Measurements from ENCODE around the gene KCNQ1. TPM values are rescaled to one million over a fixed set of nuclear protein-coding genes. Genes with fewer than 3 reads are reported as not detected.

KCNQ1 gene
- total RNA-seq, 2 donors from 2014 or later, result 51.4 to 55.8 TPM

DNA sequence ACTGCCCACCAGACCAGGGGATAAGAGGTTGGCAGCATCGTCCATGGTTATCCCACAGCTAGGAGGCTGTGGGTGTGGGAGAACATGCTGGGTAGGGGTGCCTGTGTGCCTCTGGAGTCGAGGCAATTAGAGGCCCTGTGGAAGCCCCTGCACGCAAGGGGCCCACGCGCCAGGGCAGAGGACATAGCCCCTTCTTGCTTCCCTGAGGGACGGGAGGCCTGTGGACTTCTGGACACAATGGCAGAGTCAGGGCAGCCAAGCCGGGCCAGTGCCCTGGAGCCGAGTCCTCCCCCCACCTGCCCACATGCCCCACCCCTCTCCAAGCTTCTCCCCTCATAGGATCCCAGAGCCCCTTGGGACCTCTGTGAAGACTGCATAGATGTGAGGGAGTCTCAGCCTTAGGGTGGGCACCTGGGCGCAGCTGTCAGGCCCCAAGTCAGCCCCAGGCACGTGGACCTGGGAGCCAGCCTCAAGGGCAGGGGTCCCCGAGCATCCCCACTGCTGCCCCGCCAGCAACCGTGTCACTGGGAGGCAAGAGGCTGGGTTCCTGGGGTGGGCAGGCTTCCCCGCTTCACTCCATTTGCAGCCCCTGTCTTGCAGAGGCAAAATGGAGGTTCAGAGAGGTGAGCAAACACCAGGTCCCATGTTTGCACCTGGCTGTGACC, 388.4 kb downstream of the KCNQ1 start:
- H3K9me3 ChIP-seq, result no peaks in the 10 kb centered on the region
- no peaks in the 10 kb centered on the region for H3K36me3 ChIP-seq
- no peaks in the 10 kb centered on the region for H3K27me3 ChIP-seq
- TF ChIP-seq, protein P1, sequence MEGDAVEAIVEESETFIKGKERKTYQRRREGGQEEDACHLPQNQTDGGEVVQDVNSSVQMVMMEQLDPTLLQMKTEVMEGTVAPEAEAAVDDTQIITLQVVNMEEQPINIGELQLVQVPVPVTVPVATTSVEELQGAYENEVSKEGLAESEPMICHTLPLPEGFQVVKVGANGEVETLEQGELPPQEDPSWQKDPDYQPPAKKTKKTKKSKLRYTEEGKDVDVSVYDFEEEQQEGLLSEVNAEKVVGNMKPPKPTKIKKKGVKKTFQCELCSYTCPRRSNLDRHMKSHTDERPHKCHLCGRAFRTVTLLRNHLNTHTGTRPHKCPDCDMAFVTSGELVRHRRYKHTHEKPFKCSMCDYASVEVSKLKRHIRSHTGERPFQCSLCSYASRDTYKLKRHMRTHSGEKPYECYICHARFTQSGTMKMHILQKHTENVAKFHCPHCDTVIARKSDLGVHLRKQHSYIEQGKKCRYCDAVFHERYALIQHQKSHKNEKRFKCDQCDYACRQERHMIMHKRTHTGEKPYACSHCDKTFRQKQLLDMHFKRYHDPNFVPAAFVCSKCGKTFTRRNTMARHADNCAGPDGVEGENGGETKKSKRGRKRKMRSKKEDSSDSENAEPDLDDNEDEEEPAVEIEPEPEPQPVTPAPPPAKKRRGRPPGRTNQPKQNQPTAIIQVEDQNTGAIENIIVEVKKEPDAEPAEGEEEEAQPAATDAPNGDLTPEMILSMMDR (IDR thresholded peaks at IDR 0.05), result no peak
- no peak overlapping the region for H3K4me3 ChIP-seq
- no peak overlapping the region for H3K9ac ChIP-seq (ENCODE audit: low read depth in 2 of 2, low read length in 2 of 2)
- H3K27ac ChIP-seq, result no peak overlapping the region
- no peak for DNase-seq
- intact Hi-C loops (cut with DNase I), result no loop called here
- H3K4me1 ChIP-seq, result no peaks in the 10 kb centered on the region

DNA sequence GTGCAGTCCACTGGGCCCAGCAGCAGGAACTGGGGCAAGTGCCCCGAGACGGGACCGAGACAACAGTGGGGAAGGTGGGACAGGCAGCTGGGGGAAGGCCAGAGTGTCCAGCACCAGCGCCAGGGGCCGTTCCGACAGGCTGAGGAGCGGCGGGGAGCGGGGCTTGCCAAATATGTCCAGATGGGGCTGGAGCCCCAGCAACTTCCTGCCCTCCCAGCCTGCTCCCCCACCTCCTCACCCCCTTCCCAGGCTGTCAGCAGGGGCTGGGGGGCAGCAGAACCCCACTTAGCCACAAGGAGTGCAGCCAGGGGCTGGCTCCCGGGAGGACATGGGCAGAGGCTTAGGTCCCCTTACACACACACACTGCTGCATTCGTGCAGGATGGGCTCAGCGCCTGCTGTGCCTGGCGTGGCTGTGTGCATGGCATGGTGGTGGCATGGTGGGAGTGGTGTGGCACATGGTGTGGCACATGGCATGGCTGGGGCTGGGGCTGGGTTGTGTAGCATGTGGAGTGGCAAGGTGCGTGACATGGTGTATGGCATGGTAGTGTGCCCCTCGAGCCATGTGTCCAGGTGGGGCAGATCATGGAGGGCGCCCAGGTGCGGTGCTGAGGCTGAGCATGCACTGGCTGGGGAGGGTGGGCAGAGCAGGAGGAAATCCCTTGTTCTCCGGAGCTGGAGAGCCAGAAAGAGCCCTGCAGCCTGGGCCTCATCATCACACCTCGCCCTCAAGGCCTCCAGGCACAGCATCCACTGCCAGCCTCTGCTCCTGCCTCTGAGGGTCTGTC, 389.1 kb downstream of the KCNQ1 start:
- intact Hi-C loops (cut with DNase I), result no loop called here
- H3K4me1 ChIP-seq, result no peaks in the 10 kb centered on the region
- no peak for DNase-seq
- H3K4me3 ChIP-seq, result no peak overlapping the region
- no peaks in the 10 kb centered on the region for H3K27me3 ChIP-seq
- H3K36me3 ChIP-seq, result no peaks in the 10 kb centered on the region
- TF ChIP-seq, protein P1 (IDR thresholded peaks at IDR 0.05), result no peak
- no peaks in the 10 kb centered on the region for H3K9me3 ChIP-seq
- H3K27ac ChIP-seq, result no peak overlapping the region
- H3K9ac ChIP-seq (ENCODE audit: low read depth in 2 of 2, low read length in 2 of 2), result no peak overlapping the region

DNA sequence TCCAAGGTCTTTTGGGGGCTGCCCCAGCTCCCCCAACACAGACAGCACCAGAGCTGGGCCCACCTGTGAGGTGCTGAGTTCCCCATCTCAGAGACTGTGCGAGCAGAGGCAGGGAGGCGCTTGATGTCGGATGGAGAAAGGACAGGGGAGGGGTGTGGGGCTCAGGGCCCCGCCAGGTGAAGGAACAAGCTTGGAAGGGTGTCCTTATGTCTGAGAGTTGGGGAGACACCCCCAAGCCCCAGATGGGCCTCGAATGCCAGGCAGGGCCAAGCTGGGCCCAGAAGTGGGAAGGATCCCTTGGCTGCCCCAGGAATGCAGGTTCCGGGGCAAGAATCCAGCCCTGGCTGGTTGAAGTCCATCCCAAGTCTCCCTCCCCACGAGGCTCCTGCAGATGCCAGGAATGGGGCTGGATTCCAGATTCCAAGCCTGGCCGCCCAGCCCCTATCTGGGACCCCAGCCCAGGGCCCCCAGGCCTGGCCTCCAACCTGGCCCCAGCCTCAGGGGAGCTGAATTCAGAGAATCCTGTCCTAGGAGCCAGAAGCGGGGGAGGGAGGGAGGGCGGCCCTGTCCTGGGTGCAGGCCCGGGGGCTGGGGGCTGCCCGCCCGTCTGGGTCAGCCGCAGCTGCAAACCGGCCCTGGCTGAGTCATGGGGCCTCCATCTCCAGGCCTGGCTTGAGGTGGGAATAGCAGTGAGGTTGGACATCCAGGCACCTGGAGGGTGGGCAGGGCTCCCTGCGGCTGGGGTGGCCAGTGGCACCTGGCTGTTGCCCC, 389.9 kb downstream of the KCNQ1 start:
- no peaks in the 10 kb centered on the region for H3K27me3 ChIP-seq
- intact Hi-C loops (cut with DNase I), result no loop called here
- H3K36me3 ChIP-seq, result no peaks in the 10 kb centered on the region
- no peaks in the 10 kb centered on the region for H3K4me1 ChIP-seq
- H3K4me3 ChIP-seq, result no peak overlapping the region
- no peaks in the 10 kb centered on the region for H3K9me3 ChIP-seq
- TF ChIP-seq, protein P1 (IDR thresholded peaks at IDR 0.05), result no peak
- no peak for DNase-seq
- H3K9ac ChIP-seq (ENCODE audit: low read depth in 2 of 2, low read length in 2 of 2), result no peak overlapping the region
- H3K27ac ChIP-seq, result no peak overlapping the region

DNA sequence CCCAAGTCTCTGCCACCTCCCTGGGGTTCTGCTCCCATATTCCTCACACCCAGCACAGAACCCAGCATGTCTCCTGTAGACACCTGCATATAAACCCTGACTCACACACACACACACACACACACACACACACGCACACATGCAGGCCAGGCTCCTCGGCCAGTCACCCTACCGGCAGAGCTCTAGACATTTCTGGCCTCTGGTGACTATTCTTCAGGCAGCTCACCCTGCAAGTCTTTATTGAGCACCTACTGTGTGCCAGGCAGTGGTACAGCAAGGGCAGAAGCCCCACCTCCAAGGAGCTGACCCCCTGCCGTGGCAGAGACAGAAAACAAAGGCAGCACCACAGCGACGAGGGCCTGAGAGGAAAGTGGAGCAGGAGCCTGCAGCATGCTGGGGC, 390.5 kb downstream of the KCNQ1 start:
- H3K27ac ChIP-seq, result no peak overlapping the region
- no peak for DNase-seq
- H3K9ac ChIP-seq (ENCODE audit: low read depth in 2 of 2, low read length in 2 of 2), result no peak overlapping the region
- TF ChIP-seq, protein P1 (IDR thresholded peaks at IDR 0.05), result no peak
- H3K4me1 ChIP-seq, result no peaks in the 10 kb centered on the region
- no peaks in the 10 kb centered on the region for H3K36me3 ChIP-seq
- no peak overlapping the region for H3K4me3 ChIP-seq
- no peaks in the 10 kb centered on the region for H3K27me3 ChIP-seq
- intact Hi-C loops (cut with DNase I), result no loop called here
- H3K9me3 ChIP-seq, result no peaks in the 10 kb centered on the region

DNA sequence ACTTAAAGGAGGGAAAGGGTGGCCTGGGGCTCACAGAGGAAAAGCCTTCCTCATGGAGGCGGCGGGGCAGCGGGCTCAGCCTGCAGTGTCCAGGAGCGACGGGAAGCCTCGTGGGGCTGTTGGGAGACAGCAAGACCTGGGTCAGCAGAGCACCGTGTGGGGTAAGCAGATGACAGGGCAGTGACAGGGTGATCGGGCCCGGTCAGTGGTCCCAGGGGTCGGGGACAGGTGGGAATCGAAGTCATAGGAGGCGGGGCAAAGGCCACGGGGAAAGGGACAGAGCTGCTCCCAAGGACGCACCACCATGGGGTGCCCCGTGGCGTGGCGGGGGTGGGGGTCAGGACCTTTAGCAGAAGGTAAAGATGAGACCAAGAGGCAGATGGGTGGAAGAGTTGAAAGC, 390.9 kb downstream of the KCNQ1 start:
- no peak overlapping the region for H3K27ac ChIP-seq
- no peak overlapping the region for H3K9ac ChIP-seq (ENCODE audit: low read depth in 2 of 2, low read length in 2 of 2)
- no peak overlapping the region for H3K4me3 ChIP-seq
- H3K27me3 ChIP-seq, result no peaks in the 10 kb centered on the region
- H3K4me1 ChIP-seq, result no peaks in the 10 kb centered on the region
- intact Hi-C loops (cut with DNase I), result no loop called here
- H3K9me3 ChIP-seq, result no peaks in the 10 kb centered on the region
- TF ChIP-seq, protein P1 (IDR thresholded peaks at IDR 0.05), result no peak
- no peaks in the 10 kb centered on the region for H3K36me3 ChIP-seq
- no peak for DNase-seq
